Upper lobe of right lung (tissue), 1 donor: Measurements from ENCODE around the gene MBD3L1. TPM values are rescaled to one million over a fixed set of nuclear protein-coding genes. Genes with fewer than 3 reads are reported as not detected.

ENCODE experiments used
- ATAC-seq: fragments of 200-7000 bp; cut with Tn5 transposase; one replicate; pipeline ENCODE4 v1.9.1; 2020; ENCODE audit warnings: mild to moderate bottlenecking, moderate library complexity
- DNase-seq: peaks from one replicate; pipeline ENCODE4 v3.0.0-alpha.2; 2020
- H3K27ac ChIP-seq: fragments of 200-600 bp; one replicate; pipeline ENCODE4 v1.8.0; 2022
- H3K27me3 ChIP-seq: fragments of 200-600 bp; one replicate; pipeline ENCODE4 v1.8.0; 2022; ENCODE audit warnings: mild to moderate bottlenecking
- H3K36me3 ChIP-seq: fragments of 200-600 bp; one replicate; pipeline ENCODE4 v1.8.0; 2022
- H3K4me1 ChIP-seq: fragments of 200-600 bp; one replicate; pipeline ENCODE4 v1.8.0; 2022
- H3K4me3 ChIP-seq: fragments of 200-600 bp; one replicate; pipeline ENCODE4 v1.8.0; 2022; ENCODE audit warnings: mild to moderate bottlenecking
- H3K9me3 ChIP-seq: fragments of 200-600 bp; one replicate; pipeline ENCODE4 v1.8.0; 2022
- CTCF ChIP-seq: fragments of 200-600 bp; IDR thresholded peaks from one replicate; pipeline ENCODE4 v1.8.0; 2022; ENCODE audit warnings: antibody characterized with exemption
- intact Hi-C: fragments of 100-400 bp; cut with DNase I; formaldehyde crosslinking; loops from one replicate; pipeline ENCODE4 v1.11.0; 2022
- total RNA-seq: library from RNA; stranded (reverse); fragmentation: NEBNext Ultra II Directional; extraction: Animal tissue kit (Norgen Biotek cat#: 25700); gene quantifications from one replicate; pipeline ENCODE4 v1.2.1, GENCODE V29; 2021
- donor health status: DM: no; HTN: yes; CAD: no; lungs with severe emphysema.

MBD3L1 gene
- total RNA-seq, 1 donor from 2014 or later, result not detected

- ATAC-seq, result no peak
- Histone ChIP-seq H3K27ac (no peak overlapping the region), H3K9me3 (no peaks in the 10 kb centered on the region), H3K4me1 (no peaks in the 10 kb centered on the region), H3K27me3 (no peaks in the 10 kb centered on the region), H3K36me3 (no peaks in the 10 kb centered on the region), H3K4me3 (no peak overlapping the region)
- DNase-seq, result no peak
- no peak for TF ChIP-seq CTCF
- intact Hi-C loops, result no loop called here
These were observed 48.8 kb downstream of the MBD3L1 start for GRCh38 chr19:8880868-8881488.

GRCh38 chr19:8881512-8881911 lies 49.3 kb downstream of the MBD3L1 start:
- Histone ChIP-seq H3K27ac (no peak overlapping the region), H3K4me1 (no peaks in the 10 kb centered on the region), H3K27me3 (no peaks in the 10 kb centered on the region), H3K4me3 (no peak overlapping the region), H3K36me3 (no peaks in the 10 kb centered on the region), H3K9me3 (no peaks in the 10 kb centered on the region)
- ATAC-seq (no peak), DNase-seq (no peak)
- intact Hi-C loops, result no loop called here
- no peak for TF ChIP-seq CTCF

- no peaks in the 10 kb centered on the region for H3K9me3 ChIP-seq
- no peak for TF ChIP-seq CTCF
- intact Hi-C loops, result no loop called here
- H3K27ac ChIP-seq, result no peak overlapping the region
- H3K27me3 ChIP-seq, result no peaks in the 10 kb centered on the region
- ATAC-seq (no peak), DNase-seq (no peak)
- no peaks in the 10 kb centered on the region for H3K36me3 ChIP-seq
- H3K4me3 ChIP-seq, result no peak overlapping the region
- H3K4me1 ChIP-seq, result no peaks in the 10 kb centered on the region
These were observed 52.2 kb downstream of the MBD3L1 start for GRCh38 chr19:8884416-8884815.

- DNase-seq (no peak), ATAC-seq (no peak)
- no peak for TF ChIP-seq CTCF
These were observed 55.2 kb downstream of the MBD3L1 start for GRCh38 chr19:8887364-8887763.

GRCh38 chr19:8890260-8890659 lies 58.1 kb downstream of the MBD3L1 start:
- intact Hi-C loops, result no loop called here
- no peak for DNase-seq
- H3K9me3 ChIP-seq, result no peaks in the 10 kb centered on the region
- no peak for ATAC-seq
- no peak for TF ChIP-seq CTCF
- no peaks in the 10 kb centered on the region for H3K4me1 ChIP-seq
- no peaks in the 10 kb centered on the region for H3K27me3 ChIP-seq
- no peaks in the 10 kb centered on the region for H3K36me3 ChIP-seq
- H3K27ac ChIP-seq, result no peak overlapping the region
- no peak overlapping the region for H3K4me3 ChIP-seq

More at GRCh38 chr19:8887364-8887763, 55.2 kb downstream of the MBD3L1 start:
- no peaks in the 10 kb centered on the region for H3K36me3 ChIP-seq
- H3K4me3 ChIP-seq, result no peak overlapping the region
- H3K27me3 ChIP-seq, result no peaks in the 10 kb centered on the region
- intact Hi-C loops, result no loop called here
- H3K4me1 ChIP-seq, result no peaks in the 10 kb centered on the region
- H3K9me3 ChIP-seq, result no peaks in the 10 kb centered on the region
- no peak overlapping the region for H3K27ac ChIP-seq

Other genes with a start within 250 kb of the MBD3L1 start
- gene ADAMTS10, start 221.7 kb upstream of the MBD3L1 start, total RNA-seq, result 29.4 TPM
- not detected for gene NFILZ, start 201.7 kb upstream of the MBD3L1 start, total RNA-seq
- gene ACTL9, start 133.6 kb upstream of the MBD3L1 start, total RNA-seq, result not detected
- not detected for gene OR2Z1, start 110.7 kb upstream of the MBD3L1 start, total RNA-seq
- gene ZNF558, start 73 bp upstream of the MBD3L1 start, total RNA-seq, result 27.6 TPM
- gene MUC16, start 178.0 kb downstream of the MBD3L1 start, total RNA-seq, result 0.41 TPM